SH-SY5Y (cell line): ENCODE results near the gene TAF6.

Experiments
- GATA2 ChIP-seq: IDR thresholded peaks from 2 replicates; pipeline ENCODE4 v1.6.1; 2011; ENCODE audit warnings: mild to moderate bottlenecking, low read depth, low read length
- GATA3 ChIP-seq: IDR thresholded peaks from 2 replicates; pipeline ENCODE4 v1.6.1; 2011; ENCODE audit warnings: low read depth, mild to moderate bottlenecking, low read length, moderate library complexity

The TAF6 gene

DNA sequence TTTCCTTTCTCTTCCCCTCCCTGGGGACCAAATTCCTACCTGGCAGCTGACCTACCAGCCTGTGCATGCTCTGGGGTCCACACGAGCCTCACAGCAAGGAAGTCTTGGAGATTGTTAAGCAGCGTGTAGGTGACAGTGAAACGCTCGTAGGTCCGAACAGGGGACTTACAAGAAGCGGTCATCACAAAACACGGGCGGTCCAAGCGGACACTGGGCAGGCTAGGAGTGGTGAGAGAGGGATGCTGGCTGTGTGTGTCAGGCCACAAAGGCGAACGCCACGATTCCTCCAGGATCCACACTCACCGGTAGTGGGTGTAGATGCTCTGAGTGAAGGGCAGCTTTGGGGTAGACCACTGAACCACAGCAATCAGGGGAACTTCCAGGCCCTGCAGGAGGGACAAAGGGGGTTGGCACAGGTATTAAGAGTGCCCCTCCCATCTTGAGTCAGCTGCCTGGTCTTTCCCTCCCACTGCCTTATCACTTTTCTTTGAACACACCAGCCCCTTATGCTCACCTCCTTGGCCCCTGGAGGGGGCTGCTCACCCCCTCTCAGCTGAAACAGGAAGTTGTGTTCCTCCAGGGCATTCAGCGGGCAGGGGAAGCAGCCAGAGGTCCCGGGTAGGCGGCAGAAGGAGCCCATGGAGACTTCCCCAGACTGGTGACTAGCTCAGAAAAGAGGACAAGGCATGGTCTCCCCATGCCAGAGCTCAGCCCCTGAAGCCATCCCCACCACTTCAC, 37.3 kb upstream of the TAF6 start:
- no peak for TF ChIP-seq GATA2
- TF ChIP-seq GATA3 = no peak

DNA sequence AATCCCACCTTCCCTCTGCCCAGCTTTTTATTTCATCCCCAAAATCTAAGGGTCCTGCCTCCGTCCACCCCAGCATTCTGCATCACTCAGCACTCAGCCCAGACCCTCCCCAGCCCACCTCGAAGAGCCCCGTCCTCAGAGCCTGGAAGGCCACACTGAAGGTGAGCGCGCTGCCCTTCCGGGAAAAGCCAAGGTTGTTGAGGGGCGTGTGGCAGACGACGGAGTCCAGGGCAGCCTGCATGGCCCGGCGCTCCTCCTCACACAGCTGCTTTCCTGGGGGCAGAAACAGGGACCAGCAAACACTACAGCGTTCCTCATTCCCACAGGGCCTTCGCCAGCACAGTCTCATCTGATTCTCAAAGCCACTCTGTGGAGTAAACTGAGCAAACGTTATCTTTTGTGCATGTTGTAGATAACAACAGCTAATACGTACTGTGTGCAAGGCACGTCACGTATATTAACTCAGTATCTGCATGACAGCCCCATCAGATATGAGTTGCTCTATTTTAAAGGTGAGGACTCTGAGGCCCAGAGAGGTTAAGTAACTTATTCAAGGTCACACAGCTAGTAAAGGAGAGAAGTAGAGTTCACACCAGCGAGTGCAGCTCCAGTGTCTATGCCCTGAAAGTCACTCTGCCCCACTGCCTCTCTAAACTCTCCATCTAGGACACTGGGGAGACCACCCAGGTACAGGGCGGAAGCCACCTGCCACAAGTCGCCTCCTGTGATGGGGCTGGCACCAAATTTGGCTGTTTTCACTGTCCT, 36.6 kb upstream of the TAF6 start:
- TF ChIP-seq GATA3 (no peak), GATA2 (no peak)

DNA sequence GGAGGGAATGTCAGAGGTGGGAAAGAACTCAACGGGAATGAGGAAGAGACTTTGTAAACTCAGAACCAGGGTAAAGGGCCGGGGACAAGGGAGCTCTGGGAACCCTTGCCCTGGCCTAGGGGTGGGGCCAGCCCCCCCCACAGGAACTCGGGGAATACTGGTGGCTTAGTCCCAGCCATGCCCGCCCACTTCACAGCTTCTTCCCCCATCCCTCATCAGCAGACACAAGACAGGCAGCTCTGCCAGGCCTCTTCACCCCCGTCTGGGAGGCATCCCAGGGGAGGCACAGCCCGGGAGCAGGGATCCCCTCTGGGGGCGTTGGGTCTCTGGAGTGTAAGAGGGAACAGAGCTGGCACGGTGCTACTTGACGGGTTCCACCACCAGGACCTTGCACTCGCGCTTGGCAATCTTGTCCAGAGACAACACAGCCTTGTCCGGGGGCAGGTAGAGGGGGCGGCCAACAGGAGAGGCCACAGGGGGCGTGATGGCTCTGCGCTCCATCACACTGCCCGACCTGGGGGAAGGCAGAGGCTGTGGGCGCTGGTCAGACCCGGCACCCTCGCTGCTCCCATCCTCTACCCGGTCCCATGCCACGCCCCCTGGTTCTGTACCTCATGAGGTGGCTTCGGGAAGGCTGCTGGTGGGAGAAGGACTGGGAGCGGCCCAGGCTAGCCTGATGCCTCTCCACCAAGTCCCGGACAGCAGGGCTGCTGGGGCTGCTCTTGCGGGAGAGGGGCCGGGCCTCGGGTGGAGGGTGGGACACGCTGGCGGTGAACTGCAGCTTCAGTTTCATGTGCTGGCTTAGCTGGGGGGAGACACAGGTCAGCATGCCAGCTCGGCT, 35.7 kb upstream of the TAF6 start:
- no peak for TF ChIP-seq GATA2

DNA sequence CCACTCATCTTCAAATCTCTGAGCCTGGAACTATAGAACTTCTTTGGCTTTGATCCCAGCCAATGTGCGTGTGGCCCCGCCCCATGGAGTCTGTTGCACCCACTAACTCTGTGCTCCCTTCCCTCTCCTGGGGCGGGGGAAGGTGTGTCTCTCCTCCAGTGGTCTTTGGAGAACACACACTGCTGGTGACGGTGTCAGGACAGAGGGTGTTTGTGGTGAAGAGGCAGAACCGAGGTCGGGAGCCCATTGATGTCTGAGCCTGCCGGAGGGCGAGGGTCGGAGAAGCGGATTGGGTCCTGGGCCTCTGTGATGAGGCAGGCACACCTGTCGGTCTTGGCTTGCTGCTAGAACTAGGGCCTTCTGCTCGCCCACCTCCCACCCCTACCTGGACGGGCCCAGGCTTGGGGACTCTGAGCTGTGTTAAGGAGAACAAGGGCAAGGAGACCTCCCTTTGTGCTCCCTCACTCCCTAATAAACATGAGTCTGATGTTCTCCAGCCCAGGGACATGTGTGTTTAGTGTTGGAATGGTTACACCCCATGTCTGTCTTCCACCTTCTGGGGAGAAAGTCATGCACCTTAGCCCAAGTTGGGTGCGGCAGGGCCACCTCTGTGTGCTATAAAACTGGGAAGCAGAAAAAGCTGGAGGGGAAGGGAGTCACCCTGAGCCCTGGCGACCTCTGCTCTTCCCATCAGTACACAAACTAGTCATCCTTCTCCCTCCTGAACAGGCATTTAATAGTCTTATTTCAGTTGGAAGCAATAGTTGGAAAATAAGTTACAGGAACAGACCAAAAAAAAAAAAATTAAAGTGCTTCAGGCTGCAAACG, 34.8 kb upstream of the TAF6 start:
- no peak for TF ChIP-seq GATA3
- TF ChIP-seq GATA2 = no peak

DNA sequence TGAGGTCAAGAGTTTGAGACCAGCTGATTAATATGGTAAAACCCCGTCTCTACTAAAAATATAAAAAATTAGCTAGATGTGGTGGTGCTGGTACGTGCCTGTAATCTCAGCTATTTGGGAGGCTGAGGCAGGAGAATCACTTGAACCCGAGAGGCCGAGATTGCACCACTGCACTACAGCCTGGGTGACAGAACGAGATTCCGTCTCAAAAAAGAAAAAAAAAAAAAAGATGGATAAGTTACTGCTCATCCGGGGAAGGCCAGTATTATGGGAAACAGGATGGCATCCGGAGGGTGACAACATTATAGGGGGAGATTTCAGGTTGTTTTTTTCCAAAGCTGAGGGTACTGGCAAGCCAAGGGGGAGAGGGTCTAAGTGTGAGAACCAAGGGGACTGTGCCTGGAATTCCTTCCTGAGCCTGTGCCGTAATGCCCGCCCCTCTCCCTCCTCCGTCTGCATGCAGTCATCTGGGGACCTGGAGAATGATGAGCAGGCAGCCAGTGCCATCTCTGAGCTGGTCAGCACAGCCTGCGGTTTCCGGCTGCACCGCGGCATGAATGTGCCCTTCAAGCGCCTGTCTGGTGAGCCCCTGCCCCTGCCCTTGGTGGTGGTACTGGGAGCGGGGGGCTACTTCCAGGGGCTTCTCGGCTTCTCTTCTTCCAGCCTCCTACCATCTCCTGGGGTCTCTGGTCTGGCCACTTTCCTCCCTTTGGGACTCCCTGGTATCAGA, 33.9 kb upstream of the TAF6 start:
- no peak for TF ChIP-seq GATA3
- no peak for TF ChIP-seq GATA2

DNA sequence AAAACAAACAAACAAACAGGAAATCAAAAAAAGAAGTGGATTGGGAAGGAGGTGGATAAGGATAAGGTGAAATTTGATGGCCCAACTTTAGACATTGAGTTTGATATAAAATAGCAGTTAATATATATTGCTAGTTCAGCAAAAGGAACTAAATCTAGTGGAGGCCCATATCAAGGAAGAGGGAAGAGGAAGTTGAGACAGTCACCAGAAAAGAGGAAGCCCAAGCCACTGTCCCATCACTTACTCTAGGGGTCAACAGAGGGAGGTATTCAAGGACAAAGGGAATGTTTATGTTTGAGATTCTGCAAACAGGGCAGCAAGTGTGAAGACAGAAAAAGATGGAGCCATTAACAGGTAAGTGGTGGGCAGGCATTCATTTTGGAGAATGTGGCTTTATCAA, 33.2 kb upstream of the TAF6 start:
- TF ChIP-seq GATA2 (no peak), GATA3 (no peak)

DNA sequence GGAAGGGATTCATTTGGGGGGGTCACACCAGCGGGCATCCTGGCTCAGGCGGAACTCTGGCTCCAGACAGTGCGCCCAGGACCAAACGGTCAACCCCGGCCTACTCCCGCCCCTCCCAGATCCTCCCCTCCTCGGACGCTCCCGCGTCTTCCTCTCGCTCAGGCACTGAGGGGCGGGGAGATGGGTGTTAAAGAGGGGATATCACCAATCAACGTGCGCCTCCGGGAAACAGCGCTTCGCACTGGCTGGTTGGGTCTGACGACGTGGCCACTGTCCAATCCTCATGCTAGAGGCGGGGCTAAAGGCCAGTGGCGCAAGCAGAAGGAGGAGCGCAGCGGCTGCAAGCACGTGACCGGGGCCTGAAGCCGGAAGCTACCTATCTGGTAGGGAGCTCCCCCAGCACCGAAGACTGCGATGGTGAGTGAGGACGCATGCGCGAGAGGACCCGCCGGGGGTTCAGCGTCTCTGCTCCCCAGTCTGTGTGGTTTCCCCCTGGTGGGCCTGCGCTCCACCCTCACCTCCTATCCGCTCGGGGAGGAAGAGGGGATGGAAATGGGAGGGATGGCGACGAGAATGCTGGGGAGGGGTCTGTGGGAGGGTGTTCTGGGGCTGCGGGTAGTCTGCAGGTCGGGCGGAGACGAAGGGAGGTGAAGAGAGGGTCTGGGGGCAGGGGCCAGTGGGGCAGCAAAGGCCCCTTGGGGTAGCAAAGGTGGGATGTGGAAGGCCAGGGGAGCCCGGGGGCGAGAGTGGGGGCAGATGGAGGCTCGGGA, 29.6 kb upstream of the TAF6 start, which contains the start of gene LAMTOR4:
Gene LAMTOR4, plus strand, starts transcription at position 360 of the 770 bp plus-strand sequence. Its CDS starts 55 bp downstream, at position 415.
- TF ChIP-seq GATA2 (0 out of 2 replicates have a peak, but pooled peaks have one; percentile 13), GATA3 (no peak)

DNA sequence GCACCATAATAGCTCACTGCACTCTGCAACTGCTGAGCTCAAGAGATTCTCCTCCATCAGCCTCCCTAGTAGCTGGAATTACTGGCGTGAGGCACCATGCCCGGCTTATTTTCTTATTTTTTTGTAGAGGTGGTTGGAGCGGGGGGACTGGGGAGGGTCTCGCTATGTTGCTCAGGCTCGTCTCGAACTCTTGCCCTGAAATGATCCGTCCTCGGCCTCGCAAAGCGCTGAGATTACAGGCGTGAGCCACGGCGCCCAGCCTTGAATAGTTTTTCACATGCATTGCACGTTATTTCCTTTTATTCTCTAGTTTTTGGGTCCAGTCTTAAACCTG, 29.0 kb upstream of the TAF6 start:
- no peak for TF ChIP-seq GATA3
- TF ChIP-seq GATA2 = no peak

DNA sequence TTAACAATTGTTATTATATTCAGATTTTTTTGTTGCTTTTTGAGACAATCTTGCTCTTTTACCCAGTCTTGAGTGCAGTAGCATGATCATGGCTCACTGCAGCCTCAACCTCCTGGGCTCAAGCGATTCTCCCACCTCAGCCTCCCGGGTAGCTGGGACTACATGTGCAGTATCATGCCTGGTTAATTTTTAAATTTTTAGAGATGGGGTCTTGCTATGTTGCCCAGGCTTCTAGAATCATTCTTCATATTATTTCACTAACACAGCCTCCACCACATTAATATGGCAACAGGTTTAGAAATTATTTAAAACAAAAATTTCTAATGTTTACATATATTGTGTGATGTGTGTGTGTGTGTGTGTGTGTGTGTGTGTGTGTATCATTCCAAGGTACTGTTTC, 28.1 kb upstream of the TAF6 start:
- TF ChIP-seq GATA3 = no peak

DNA sequence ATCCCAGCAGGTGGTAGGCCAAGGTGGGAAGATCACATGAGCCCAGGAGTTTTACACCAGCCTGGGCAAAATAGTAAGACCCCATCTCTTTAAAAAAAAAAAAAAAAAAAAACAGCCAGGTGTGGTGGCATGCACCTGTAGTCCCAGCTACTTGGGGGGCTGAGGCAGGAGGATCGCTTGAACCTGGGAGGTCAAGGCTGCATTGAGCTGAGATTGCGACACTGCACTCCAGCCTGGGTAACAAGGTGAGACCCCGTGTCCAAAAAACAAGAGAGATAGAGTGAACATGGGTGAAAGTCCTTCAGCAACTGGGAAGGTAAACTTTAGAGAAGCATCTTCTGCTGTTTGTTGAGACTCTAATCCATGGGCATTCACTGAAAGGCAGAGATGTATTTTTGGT, 23.3 kb upstream of the TAF6 start:
- TF ChIP-seq GATA3 = no peak
- no peak for TF ChIP-seq GATA2

DNA sequence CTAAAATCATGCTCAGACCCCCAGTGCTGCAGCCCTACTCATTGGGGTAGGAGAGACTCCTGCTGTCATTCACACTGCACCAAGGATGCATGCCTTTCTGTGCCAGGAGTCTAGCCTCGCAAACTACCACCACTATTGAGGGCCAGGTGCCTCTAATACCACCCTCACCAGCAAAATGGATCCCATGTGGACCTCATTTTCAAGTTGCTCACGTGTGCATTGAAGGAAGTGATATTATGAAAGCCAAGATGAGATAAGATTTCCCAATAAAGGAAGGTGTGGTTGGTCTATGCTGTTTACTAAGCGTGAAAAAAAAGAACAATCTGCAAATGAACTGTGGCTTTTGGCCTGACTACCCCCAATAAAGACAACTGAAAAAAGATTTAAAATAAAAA, 22.4 kb upstream of the TAF6 start:
- TF ChIP-seq GATA3 (no peak), GATA2 (no peak)
